AG08396 (cell line): ENCODE data around the gene GPC3.
"Not testable (repeated sequence)": the region's sequence is repeated elsewhere in the genome, so short reads cannot be mapped to it uniquely, and the experiment has no call there.

Source experiments
- DNase-seq: peaks from one replicate; pipeline ENCODE4 v3.0.0; 2012; ENCODE audit warnings: low spot score, mixed read lengths

The GPC3 gene

DNA sequence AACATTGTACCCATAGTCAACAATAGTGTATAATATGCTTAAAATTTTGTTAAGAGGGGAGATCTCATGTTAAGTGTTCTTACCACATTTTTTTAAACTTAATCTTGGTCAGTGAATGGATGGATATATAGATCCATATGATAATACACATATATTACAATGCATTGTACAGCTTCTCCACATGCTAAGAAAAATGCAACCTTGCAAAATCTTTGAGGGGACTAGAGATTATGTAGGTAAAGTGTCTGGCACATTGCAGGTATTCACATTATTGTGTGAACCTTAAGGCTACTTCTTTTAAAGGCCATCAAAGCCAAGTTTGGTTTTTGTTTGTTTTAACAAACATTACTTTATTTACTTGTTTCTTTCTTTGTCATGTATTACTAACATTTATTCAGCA lies 10.4 kb upstream of the GPC3 start:
- DNase-seq: no peak

DNA sequence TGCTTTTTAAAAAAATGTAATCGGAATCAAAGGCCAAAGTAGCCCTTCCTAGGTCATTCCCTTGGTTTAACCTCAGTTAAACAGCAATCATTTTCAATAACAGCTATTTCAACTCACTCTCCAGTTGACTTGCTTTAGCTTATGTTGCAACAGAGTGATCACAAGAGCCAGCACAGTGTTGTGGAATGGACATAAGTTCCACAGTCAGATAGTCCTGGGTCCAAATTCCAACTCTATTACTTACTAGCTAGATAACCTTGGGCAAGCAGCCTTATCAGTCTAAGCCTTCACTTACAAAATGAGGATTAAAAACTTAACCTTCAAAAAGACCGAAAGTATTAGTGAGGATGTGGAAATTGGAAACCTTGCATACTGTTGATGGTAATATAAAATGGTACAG lies 9.2 kb upstream of the GPC3 start:
- no peak for DNase-seq

DNA sequence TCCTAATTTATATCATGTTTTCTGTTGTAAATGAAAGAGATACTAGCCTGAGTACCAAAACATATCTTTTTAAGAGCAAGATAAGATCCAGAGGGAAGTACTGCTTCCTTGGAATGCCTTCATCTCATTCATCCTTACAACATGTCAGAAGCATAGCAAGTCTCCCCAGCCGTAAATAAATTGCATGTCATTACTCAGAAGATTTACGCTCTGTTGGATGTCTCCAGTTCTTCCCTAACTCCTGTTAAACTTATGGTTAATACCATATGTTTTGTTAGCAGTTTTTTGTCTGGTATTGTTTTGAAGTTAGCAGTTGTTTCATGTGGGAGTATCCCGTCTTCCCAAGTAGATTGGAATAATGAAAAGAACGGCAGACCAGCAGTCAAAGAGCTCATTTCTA lies 7.5 kb upstream of the GPC3 start:
- no peak for DNase-seq

DNA sequence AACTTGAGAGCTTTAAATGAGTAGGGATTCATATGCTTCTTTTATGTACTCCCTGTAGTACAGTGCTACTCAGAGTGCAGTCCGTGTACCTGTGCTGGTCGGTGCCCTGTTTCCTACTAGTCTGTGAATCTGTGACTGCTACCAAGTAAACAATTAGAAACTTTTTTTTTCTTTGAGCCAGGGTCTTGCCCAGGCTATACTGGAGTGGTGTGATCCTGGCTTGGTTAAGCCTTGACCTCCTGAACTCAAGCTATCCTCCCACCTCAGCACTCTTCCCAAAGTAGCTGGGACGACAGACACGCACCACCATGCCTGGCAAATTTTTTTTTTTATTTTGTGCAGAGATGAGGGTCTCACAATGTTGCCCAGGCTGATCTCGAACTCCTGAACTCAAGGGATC lies 6.4 kb upstream of the GPC3 start:
- no peak for DNase-seq

DNA sequence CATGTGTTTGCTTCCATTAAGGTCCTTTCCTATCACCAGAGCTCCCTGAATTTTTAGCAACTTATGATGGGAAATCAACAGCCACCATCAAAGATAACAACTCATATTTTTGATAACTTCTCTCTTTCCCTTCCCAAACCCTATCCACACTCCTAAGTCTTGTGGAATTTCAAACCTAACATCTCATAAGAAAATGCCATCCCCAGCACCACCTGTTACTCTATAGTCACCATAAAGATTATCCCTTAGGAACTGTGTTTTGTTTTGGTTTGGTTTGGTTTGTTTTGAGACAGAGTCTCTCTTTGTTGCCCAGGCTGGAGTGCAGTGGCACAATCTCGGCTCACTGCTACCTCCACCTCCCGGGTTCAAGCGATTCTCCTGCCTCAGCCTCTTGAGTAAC lies 5.7 kb upstream of the GPC3 start:
- not testable (repeated sequence) for DNase-seq

DNA sequence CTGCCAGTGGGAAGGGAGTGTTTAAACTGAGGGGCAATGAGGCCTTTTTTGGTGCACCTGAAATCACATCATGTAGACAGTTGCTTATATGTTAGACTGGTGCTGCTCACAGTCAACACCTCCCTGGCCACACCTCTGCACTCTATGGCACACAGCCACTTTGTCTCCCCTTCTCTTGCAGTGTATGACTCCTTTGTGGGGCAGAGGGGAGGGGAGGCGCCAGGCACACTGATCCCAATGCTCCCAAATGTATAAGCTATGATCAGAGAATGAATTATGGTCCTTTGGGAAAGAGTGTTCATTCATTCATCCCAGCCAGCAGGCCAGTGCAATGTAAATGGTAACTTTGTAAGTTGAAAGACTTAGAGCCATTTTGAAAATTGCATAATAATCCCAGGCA lies 4.6 kb upstream of the GPC3 start:
- no peak for DNase-seq

DNA sequence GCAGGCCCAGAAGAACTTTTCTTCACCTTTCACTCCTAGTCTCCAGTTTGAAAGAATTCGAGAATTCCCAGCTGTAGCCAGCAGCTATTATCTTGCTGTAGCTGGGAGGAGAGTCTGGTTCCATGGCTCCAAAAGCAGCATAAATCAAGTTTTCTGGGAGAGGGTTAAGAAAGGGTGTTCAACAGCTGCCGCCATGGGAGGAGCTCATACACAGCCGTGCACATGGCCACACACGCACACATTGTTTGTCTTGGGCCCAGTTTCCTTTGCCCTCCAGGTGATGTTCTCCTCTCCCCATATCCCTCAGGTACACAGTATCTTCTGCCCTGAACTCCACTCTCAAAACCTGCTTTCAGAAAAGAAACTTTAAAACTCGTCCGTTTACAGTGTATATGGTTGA lies 4.1 kb upstream of the GPC3 start:
- DNase-seq: no peak

DNA sequence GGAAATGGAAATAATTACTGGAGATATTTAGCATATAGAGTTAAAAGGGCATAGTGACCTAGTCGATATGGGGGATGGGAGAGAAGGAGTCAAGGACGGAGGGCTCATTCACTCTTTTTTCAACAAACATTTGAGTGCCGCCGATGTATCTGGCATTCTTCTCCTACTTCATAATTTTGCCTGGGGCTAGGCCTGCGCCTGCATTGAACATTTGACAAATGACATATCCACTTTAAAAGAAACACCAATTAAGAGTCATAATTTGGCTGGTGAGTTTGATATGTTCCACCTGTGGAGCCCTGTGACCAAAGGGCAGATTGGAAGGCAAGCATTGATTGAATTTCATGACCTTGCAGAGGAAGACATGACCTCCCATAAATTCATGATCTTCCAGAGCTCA lies 2.6 kb upstream of the GPC3 start:
- DNase-seq: no peak

DNA sequence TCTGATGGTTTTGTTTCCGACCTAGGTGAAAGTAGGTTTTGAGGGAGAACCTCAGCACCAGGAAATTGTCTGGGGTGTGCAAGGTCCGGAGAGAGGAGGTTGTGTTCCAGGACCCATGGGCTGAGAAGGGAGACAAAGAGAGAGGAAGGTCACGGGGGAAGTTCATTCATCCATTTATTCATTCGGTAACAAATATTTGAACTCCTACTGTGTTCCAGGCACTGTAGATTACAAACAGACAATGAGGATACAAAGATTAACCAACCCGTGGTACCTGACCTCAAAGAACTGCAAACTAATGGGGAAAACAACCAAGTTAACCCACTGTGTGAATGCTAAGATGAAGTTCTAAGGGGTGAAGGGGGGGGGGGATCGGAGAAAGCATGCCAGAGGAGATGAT lies 1.8 kb upstream of the GPC3 start:
- DNase-seq: no peak

DNA sequence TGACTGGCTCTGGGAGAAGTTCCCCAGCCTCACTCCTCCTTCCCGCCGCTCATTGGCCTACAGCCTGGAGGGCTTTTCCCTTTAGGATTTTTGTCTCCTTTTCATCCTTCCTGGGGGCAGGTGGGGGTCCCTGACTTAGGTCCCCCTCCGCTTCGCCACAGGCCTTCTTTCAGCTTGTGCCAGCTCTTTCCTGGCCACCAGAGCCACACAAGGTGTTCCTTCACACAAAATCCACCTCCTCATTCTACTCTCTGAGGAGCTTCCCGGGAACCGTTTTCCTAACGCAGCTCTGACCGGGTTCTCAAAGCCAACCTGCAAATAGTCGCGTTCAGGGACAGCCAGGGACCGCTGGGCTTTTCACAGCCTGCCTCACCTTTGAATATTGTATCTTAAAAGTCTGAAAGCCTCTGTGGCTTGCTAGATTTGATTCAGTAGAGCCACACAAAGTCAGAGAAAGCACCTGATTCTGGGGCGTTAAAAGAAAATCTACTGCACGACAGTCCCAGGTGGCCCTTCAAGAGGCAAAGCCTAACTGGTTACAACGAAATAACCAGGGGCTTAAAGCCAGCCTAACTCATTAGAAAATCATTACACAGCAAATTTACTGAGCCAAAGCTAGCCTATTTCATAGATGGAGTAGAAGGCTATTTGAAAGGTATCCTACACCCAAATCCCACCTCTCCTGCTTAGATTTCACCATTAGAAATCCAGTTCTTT lies 731 bp upstream of the GPC3 start:
- DNase-seq: no peak

DNA sequence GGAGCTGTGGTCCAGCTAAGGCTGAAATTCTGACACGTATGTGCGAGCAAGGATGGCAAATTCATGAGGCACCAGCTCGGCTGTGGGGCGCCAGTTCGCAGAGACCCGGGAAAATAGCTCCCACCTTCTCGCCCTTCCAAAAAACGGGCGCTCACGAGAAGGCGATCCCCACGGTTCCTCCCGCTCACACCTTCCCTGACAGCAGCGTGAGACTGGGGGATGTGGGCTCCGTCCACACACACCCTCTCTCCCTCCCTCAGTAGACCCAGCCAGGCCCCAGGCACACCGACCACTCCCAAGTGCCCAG lies 584 bp downstream of the GPC3 start:
- no peak for DNase-seq

DNA sequence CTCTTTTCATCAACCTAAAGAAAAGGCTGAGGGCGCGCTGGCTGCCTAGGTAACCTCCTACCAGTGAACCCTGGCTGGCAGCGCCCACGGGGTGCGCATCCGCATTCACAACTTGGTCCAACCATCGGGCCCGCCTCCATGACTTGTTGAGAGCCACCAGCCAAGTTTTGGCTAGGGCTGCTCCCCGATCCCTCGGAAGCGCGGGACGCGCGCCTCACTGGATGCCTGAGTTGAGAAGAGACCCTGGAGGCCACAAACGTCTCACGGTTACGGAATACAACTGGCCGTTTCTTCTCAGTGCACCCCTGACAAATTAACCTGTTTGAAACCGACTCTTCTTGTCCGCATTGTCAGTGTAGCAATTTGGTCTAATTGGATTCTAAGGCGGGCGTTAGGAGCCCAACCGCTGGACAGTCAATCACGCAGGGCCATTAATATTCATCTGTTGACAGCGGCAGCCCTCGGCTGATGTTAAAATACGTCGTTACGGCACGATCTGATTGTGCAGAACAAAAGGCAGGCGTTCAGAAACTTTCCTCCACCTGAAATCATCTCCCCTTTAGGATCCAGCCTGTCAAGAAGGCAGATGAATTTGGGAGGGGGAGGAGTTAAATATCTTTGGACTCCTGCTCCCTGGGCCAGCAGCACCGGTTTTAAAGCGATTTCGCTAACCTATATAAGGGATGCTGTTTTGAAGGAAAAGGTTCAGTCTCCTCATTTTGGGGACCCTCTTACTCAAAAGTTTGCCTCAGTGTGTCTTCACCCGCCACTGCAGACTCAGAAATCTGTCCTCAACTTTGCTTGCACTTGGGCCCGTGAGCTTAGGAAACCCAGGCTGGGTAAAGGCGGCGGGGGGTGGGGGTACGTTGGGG lies 1.2 kb downstream of the GPC3 start:
- DNase-seq: no peak

DNA sequence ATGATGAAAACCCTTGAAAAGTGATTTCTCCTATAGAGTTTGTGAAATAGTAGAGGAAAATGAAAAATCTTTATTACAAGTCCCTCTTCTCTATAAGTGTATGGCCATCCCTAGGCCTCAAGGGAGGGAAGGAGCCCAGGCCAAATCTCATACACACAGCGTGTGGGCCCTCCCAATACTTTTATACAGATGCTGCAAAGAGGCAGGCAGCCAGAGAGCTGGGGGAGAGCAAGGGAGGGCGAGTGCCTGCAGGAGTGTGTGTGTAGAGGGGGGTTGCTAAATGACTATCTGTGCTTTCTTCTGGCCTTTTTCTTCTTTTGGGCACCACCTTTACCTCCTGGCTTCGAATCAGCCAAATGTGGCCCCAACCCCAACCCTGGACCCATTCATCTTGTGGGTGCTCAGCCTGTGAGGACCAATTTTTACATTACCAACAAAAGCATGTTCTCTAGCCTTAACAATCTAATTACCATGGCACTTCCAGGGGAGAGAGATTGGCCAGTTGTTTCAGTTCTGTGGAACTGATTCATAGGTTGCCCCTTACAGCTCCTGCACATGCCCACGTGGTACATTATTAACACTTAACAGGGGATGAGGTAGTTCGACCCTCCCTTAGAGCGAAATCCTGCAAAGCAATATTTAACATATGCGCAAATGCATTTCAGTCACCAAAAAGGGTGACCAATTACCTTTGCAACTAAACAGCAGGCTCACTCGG lies 2.0 kb downstream of the GPC3 start:
- DNase-seq: no peak

DNA sequence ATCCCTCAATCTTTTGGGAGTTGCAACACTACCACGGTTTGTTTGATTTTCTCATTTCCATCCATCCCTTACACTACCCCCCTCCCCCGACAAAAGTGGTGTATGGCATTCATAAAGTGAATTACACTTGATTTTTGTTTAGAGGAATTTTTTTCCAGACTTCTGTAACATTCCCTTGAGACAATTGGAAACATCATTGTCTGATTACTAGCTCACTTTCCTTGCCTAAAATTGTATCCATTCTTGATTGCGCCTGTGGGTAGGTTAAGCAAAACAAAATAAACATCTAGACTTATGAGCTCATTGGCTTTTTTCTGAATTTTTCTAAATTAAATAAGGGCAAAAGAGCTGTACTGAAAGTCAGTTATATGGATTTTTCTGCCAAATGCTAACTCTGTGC lies 3.5 kb downstream of the GPC3 start:
- no peak for DNase-seq

DNA sequence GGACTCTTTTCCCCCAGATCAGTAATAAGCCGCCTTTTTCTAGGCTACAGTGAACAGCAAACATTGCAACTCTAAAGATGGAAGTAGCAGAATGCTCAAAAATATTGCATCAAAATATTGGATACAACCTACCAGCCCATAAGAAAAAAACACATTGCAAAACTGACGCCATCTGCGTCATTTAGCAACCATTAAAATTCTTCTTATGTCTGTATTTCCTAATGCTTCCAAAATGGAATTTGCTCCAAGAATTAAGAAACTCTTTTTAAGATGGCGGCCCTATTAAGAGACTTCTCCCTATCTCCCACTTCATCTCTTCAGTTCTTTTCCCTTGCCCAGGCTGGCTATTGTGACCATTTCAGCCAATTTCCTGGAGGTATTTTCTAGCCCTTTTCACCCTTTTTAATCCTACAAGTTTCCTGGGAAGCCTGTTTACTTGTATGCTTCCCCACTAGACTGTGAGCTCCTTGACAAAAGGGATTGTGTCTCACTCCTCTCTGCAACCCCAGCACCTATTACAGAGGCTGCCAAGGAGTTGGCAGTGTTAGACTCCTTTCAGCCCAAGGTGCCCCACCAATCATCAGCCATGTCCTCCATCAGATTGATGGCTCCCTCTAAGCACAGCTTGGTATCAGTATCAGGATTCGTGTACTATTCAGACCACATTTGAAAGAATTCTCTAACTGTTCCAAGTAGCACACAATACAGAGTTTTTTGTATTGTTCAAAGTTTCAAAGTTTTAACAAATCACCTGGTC lies 4.4 kb downstream of the GPC3 start:
- no peak for DNase-seq

DNA sequence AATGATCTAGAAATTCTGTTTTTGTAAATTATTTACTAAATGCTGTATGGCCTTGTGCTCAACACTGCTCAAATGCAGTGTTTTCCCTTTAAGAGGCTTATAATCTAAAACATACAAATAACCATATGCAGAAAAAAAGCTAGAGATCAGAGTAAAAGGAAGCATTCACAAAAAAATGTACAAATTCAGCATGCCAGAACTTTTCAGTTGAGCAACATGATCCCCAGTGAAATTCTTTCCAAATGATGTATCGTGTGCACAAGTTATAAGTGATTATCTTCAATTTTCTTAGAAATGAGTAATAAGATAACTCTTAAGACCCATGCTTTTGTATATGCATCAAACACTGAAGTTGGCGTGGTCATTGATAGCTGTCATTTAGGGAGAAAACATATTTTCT lies 5.0 kb downstream of the GPC3 start:
- no peak for DNase-seq

DNA sequence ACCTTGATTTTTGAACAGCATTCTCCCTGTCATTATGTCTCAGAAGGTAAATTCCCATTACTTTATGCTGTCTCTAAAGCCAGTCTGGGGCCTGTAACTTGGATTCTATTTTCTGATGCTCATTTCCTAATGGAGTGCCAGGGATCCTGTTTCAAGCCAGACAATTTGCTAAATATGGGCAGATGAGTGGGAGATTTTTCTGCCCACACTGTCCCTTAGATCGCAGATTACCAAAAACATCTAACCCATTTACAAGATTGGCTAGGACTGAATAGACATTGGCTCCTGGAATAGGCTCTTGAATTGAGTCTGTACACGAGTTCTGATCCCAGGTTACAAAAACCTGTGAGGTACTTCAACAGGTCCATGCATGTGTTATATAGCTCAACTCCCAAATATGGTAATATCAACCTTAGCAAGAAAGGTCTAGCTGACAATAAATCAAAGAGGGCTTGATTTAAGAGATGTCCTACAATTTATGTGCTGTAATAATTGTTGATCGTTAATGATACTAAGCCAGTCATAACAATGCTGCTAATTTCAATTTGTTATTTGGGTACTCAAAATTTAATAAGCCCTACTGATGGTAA lies 5.7 kb downstream of the GPC3 start:
- no peak for DNase-seq

DNA sequence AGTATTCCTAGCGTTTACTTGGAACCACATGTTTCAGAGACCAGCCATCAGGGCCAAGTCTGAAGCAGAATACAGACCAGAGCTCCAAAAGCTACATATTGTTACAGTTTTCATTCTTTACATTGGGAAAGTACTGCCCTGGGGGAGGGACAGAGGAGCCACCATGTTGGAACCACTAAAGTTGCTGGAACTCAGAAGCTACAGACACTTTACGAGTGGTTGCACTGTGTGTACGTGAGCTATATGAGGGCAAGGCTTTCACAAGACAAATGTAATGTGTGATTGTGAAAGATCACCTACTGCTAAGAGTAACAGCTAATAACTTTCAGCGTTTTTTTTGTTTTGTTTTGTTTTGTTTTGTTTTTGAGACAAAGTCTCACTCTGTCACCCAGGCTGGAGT lies 11.7 kb downstream of the GPC3 start:
- DNase-seq: no peak

DNA sequence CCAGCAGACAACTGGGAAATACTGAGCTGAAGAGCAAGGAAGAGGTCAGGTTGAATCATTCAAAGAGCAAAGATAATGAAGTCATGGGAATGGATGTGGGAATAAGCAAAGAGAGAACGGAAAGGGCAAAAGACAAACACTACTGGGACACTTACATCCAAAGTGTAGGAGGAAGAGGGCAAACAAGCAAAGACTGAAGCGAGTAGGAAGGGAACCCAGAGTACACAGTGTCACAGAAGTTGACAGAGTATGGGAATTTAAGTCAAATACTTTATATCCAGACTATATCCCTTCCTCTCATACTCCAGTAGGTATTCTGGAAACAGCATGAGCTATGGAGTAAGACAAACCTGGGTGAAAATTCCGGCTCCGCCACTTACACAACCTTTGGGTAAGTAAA lies 12.5 kb downstream of the GPC3 start:
- DNase-seq: no peak

DNA sequence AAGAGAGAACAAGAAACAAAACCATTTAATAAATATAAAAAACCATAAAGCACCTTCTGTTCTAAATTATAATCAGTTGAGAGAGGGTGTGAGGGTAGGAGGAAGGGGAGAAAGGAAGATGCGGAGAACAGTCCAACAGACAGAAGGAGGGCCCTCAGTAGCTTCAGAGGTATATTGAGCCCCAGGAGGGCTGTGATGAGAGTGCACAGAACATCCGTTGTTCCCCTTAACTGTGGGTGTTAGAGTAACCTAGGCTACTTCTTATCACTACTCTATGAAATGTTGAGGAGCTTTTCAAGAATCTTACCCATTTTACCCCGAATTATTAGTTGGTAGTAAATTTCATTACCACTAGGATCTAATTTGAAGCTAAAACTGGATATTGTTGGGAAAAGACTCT lies 13.8 kb downstream of the GPC3 start:
- no peak for DNase-seq

DNA sequence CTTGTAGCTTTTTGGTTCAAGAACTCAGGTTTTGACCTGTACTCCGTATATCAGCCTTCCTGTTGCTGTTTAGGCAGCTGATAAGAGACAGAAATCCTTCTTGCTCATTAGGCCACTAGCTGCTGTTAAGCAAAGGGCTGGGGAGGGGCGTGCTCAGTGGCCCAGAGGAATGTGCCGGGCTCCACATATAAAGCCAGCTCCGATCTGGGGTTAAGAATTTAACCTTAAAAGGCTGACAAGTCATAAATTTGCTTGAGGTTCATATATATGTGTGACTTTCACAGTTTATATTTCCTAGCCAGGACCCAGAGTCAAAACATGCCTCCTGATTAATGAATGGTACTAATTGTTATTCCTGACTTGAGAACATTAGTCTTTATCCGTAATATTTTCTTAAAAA lies 15.3 kb downstream of the GPC3 start:
- DNase-seq: no peak

DNA sequence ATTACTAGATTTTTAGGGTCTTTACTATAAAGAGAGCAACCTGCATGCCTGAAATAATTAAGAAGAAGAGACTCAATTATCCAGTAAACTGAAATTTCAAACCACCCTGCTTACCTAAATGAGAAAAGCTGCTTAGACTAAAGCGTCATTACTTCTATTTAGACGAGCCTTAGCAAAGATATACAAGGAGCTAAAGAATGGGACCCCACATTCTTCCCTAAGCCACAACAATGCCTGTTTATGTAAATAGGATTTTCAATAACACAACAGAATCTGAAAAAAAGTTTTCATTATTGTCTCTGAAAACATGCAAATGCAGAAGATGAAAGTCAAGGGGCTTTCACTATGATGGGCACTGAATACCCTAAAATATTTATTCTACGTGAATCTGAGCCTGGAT lies 16.2 kb downstream of the GPC3 start:
- no peak for DNase-seq
